HG02763 (cell line): ENCODE results near the gene OXLD1.

ENCODE experiments used
- ATAC-seq: cut with Tn5 transposase; IDR thresholded peaks from one replicate; pipeline ENCODE4 v1.9.1; 2021; ENCODE audit warnings: mild to moderate bottlenecking, moderate library complexity; ENCODE audit not compliant: unreplicated experiment

Gene OXLD1

GRCh38 chr17:81655378-81656117 lies 10.9 kb downstream of the OXLD1 start:
- ATAC-seq, result no peak

GRCh38 chr17:81652906-81653771 lies 13.3 kb downstream of the OXLD1 start:
- no peak for ATAC-seq

- ATAC-seq, result no peak
These were observed 14.7 kb downstream of the OXLD1 start for GRCh38 chr17:81651692-81652091.

- ATAC-seq, result no peak
These were observed 15.5 kb downstream of the OXLD1 start for GRCh38 chr17:81650951-81651350.

GRCh38 chr17:81648707-81649085 lies 17.7 kb downstream of the OXLD1 start:
- no peak for ATAC-seq

- no peak for ATAC-seq
These were observed 18.2 kb downstream of the OXLD1 start for GRCh38 chr17:81648013-81648706.

GRCh38 chr17:81647640-81648012 lies 18.8 kb downstream of the OXLD1 start:
- no peak for ATAC-seq

GRCh38 chr17:81646869-81647600 lies 19.4 kb downstream of the OXLD1 start:
- ATAC-seq, result no peak

- no peak for ATAC-seq
These were observed 21.1 kb downstream of the OXLD1 start for GRCh38 chr17:81644976-81645952.

- no peak for ATAC-seq
These were observed 21.9 kb downstream of the OXLD1 start for GRCh38 chr17:81644496-81644895.

GRCh38 chr17:81641825-81642489 lies 24.4 kb downstream of the OXLD1 start:
- no peak for ATAC-seq

GRCh38 chr17:81640011-81640410 lies 26.4 kb downstream of the OXLD1 start:
- ATAC-seq, result no peak

GRCh38 chr17:81638683-81639082 lies 27.7 kb downstream of the OXLD1 start:
- no peak for ATAC-seq

GRCh38 chr17:81636505-81637288 lies 29.7 kb downstream of the OXLD1 start, which contains the start of the genes NPLOC4 and TSPAN10:
NPLOC4 (minus strand) TSS chr17:81637112; CDS start chr17:81636930, 182 bp downstream.
TSPAN10 (plus strand) TSS chr17:81637196; CDS start chr17:81642413, 5,217 bp downstream.
- ATAC-seq, result peak; percentile 88

- no peak for ATAC-seq
These were observed 30.4 kb downstream of the OXLD1 start for GRCh38 chr17:81635973-81636504.

- no peak for ATAC-seq
These were observed 31.0 kb downstream of the OXLD1 start for GRCh38 chr17:81635431-81635830.

- ATAC-seq, result no peak
These were observed 34.9 kb downstream of the OXLD1 start for GRCh38 chr17:81631482-81631881.

- no peak for ATAC-seq
These were observed 36.1 kb downstream of the OXLD1 start for GRCh38 chr17:81630274-81630673.
